ENCODE data around the gene ZBTB20. TPM values are rescaled to one million over a fixed set of nuclear protein-coding genes. Genes with fewer than 3 reads are reported as not detected.
A peak's percentile ranks its signal among the peaks of the same experiment; 100 is the strongest.

The ZBTB20 gene
- total and polyA plus RNA-seq, 2 donors (not counting 1 experiment from before 2014, with no cell fraction given), result 4.0 to 123 TPM

DNA sequence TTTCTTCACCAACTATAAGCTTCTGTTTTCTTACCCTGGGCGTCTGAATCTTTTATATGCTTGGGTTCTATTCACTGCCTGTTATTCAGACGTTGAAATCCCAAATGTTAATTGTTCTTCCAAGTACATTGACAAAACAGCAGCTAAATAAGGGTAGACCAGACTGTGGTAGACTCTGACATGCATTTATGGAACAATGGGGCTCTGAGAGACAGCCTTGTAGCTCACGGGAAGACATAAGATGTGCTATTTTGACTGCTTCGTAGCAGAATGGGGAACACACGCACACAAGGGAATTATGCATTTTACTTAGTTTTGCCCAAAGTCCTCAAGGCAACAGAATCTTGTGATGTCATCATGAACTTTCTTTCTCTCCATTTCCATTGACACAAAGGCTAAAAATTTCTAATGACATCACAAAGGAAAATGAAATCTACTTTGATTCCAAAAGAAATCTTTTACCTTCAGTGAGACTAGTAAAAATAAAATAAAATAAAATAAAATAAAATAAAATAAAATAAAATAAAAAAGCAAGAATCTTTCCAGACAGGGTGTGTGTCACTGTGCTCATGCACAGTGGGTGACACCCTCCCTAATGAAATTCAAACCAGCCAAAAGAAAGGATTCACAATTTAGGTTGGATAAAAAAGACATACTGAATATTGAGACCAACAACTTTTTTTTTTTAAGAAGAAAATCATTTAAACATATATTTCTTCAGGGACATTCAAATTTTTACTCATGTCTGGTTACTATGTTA, 346.6 kb downstream of the ZBTB20 start:
- Histone ChIP-seq H3K27me3 (replicated peaks in 1 of 4; ENCODE audit: control extremely low read depth in 1 of 4, control insufficient read depth in 3 of 4, insufficient read depth in 4 of 4, low read length in 3 of 4) (no peaks in the 10 kb centered on the region), H3K36me3 (replicated peaks in 1 of 2; ENCODE audit: control extremely low read depth in 1 of 2, control insufficient read depth in 1 of 2, extremely low read depth in 1 of 2, insufficient read depth in 2 of 2, low read length in 1 of 2) (peaks cover 0 to 3% of the 10 kb centered on the region in 2 experiments), H3K4me2 (replicated peaks; ENCODE audit: low read depth, low read length, poor library complexity, severe bottlenecking) (no peak overlapping the region), H3K9ac (ENCODE audit: low read length) (no peak overlapping the region), H4K20me1 (ENCODE audit: control insufficient read depth, insufficient read depth, low read length, poor library complexity, severe bottlenecking) (no peaks in the 10 kb centered on the region), H3K79me2 (ENCODE audit: control insufficient read depth, insufficient read depth, low read length) (no peaks in the 10 kb centered on the region), H3K27ac (ENCODE audit: low read length in 2 of 2) (no peak overlapping the region), H3K4me3 (ENCODE audit: control extremely low read depth in 1 of 5, extremely low read depth in 1 of 5, insufficient read depth in 1 of 5, low read depth in 2 of 5, low read length in 4 of 5) (no peak overlapping the region), H2AFZ (ENCODE audit: insufficient read depth, low read depth, low read length, poor library complexity, severe bottlenecking) (no peak overlapping the region), H3K4me1 (ENCODE audit: control insufficient read depth in 2 of 2, insufficient read depth in 2 of 2, low read length in 2 of 2) (peaks cover 0 to 3% of the 10 kb centered on the region in 2 donors), H3K9me3 (ENCODE audit: control extremely low read depth in 1 of 3, control insufficient read depth in 2 of 3, insufficient read depth in 1 of 3, low read length in 2 of 3) (no peaks in the 10 kb centered on the region)
- POLR2A ChIA-PET, result no interaction called here
- Mint-ChIP-seq H3K27ac (no peak overlapping the region), H3K4me1 (peaks cover 15% of the 10 kb centered on the region), H3K27me3 (no peaks in the 10 kb centered on the region), H3K9me3 (ENCODE audit: insufficient read depth) (no peaks in the 10 kb centered on the region), H3K4me3 (no peak overlapping the region)
- TF ChIP-seq EZH2 (IDR thresholded peaks at IDR 0.05; ENCODE audit: borderline replicate concordance, insufficient read depth, low read depth, low read length, poor library complexity, severe bottlenecking), result no peak
- TF ChIP-seq, protein P1, sequence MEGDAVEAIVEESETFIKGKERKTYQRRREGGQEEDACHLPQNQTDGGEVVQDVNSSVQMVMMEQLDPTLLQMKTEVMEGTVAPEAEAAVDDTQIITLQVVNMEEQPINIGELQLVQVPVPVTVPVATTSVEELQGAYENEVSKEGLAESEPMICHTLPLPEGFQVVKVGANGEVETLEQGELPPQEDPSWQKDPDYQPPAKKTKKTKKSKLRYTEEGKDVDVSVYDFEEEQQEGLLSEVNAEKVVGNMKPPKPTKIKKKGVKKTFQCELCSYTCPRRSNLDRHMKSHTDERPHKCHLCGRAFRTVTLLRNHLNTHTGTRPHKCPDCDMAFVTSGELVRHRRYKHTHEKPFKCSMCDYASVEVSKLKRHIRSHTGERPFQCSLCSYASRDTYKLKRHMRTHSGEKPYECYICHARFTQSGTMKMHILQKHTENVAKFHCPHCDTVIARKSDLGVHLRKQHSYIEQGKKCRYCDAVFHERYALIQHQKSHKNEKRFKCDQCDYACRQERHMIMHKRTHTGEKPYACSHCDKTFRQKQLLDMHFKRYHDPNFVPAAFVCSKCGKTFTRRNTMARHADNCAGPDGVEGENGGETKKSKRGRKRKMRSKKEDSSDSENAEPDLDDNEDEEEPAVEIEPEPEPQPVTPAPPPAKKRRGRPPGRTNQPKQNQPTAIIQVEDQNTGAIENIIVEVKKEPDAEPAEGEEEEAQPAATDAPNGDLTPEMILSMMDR (IDR thresholded peaks at IDR 0.05), result no peak
- CTCF ChIA-PET, result no interaction called here
- intact Hi-C loops (cut with micrococcal nuclease), result no loop called here
- ATAC-seq (ENCODE audit: low read depth) (no peak), DNase-seq (peak; percentile 2)
- 83% methylated on average over 1 of the region's 5 CpGs for WGBS (ENCODE audit: insufficient coverage)

DNA sequence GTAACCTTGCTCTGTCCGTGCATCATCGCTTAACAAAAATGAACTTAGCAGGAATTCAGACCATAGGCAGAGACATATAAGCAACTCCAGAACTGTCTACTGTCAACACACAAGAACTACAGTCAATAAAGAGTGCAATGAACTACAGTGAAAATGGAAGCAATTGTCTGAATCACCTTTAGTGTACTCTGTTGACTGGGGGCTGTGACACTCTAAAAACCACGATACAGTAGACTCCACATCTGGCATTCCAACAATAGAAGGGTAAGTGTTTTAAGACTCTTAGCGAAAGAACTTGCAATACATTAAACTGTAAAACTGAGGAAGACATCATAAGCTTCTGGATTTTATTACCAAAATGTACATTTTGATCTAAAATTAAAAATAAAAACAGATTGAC, 347.3 kb downstream of the ZBTB20 start:
- H3K4me3 Mint-ChIP-seq, result no peak overlapping the region
- H3K79me2 ChIP-seq (ENCODE audit: control insufficient read depth, insufficient read depth, low read length), result no peaks in the 10 kb centered on the region
- no peaks in the 10 kb centered on the region for H3K27me3 ChIP-seq (replicated peaks in 1 of 4; ENCODE audit: control extremely low read depth in 1 of 4, control insufficient read depth in 3 of 4, insufficient read depth in 4 of 4, low read length in 3 of 4)
- H3K36me3 ChIP-seq (replicated peaks in 1 of 2; ENCODE audit: control extremely low read depth in 1 of 2, control insufficient read depth in 1 of 2, extremely low read depth in 1 of 2, insufficient read depth in 2 of 2, low read length in 1 of 2), result peaks cover 0 to 3% of the 10 kb centered on the region in 2 experiments
- no peaks in the 10 kb centered on the region for H3K27me3 Mint-ChIP-seq
- no peak overlapping the region for H3K27ac Mint-ChIP-seq
- H3K9me3 ChIP-seq (ENCODE audit: control extremely low read depth in 1 of 3, control insufficient read depth in 2 of 3, insufficient read depth in 1 of 3, low read length in 2 of 3), result no peaks in the 10 kb centered on the region
- H3K9me3 Mint-ChIP-seq (ENCODE audit: insufficient read depth), result no peaks in the 10 kb centered on the region
- no peak overlapping the region for H2AFZ ChIP-seq (ENCODE audit: insufficient read depth, low read depth, low read length, poor library complexity, severe bottlenecking)
- intact Hi-C loops (cut with micrococcal nuclease), result no loop called here
- DNase-seq, result no peak
- ChIA-PET CTCF (no interaction called here), POLR2A (no interaction called here)
- whole genome bisulfite sequencing (ENCODE audit: insufficient coverage), result 92% methylated on average over 2 of the region's 4 CpGs
- ATAC-seq (ENCODE audit: low read depth), result no peak
- TF ChIP-seq EZH2 (IDR thresholded peaks at IDR 0.05; ENCODE audit: borderline replicate concordance, insufficient read depth, low read depth, low read length, poor library complexity, severe bottlenecking), result no peak
- TF ChIP-seq, protein P1 (IDR thresholded peaks at IDR 0.05), result no peak
- H3K4me2 ChIP-seq (replicated peaks; ENCODE audit: low read depth, low read length, poor library complexity, severe bottlenecking), result no peak overlapping the region
- no peak overlapping the region for H3K27ac ChIP-seq (ENCODE audit: low read length in 2 of 2)
- no peak overlapping the region for H3K4me3 ChIP-seq (ENCODE audit: control extremely low read depth in 1 of 5, extremely low read depth in 1 of 5, insufficient read depth in 1 of 5, low read depth in 2 of 5, low read length in 4 of 5)
- H4K20me1 ChIP-seq (ENCODE audit: control insufficient read depth, insufficient read depth, low read length, poor library complexity, severe bottlenecking), result no peaks in the 10 kb centered on the region
- H3K9ac ChIP-seq (ENCODE audit: low read length), result no peak overlapping the region
- peaks cover 15% of the 10 kb centered on the region for H3K4me1 Mint-ChIP-seq
- H3K4me1 ChIP-seq (ENCODE audit: control insufficient read depth in 2 of 2, insufficient read depth in 2 of 2, low read length in 2 of 2), result peaks cover 0 to 3% of the 10 kb centered on the region in 2 donors

All from B cell (primary cell).